Measurements from ENCODE around the gene SPOCK2. TPM values are rescaled to one million over a fixed set of nuclear protein-coding genes. Genes with fewer than 3 reads are reported as not detected.
"Not testable (repeated sequence)": the region's sequence is repeated elsewhere in the genome, so short reads cannot be mapped to it uniquely, and the experiment has no call there.

Gene SPOCK2
- total RNA-seq, 1 donor from 2014 or later = 3.4 TPM

DNA sequence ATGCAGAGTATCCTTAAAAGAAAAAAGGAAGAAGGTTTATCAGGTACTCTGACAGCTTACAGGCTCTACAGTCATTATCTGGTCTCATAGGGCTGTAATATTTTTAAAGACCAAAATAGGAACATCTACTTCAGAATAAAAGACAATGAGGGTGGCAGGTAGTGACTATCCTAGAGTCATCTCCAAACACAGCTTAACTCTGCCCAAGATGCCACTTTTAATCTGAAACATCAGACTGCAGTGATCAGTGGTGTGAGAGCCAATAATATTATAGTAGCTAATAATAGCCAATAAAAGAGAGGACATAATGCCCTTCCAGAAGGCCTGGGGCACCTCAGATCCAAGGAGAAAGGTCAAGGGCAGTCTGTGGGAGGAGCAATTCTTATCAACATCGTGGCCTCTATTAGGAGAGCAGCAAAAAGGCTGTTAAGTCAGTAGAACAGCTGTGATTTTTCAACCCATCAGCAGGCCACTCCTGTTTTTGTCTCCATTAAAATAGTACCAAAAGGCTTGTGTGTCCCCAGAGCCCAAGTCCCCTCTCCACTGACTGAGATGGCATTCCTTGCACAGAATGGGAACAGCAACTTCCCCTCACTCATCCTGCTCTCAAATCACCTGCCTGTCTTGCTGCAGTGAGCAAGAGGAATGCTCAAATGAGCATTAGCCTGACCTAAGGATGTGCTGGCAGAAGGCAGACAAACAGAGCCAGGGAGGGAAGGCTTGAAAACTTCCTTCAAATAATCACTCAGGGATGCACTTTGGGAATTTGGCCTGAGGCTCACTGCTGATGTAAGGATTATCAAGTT, 20.7 kb upstream of the SPOCK2 start:
- Mint-ChIP-seq H3K27me3 (ENCODE audit: unreplicated experiment) (no peaks in the 10 kb centered on the region), H3K9me3 (ENCODE audit: unreplicated experiment) (no peaks in the 10 kb centered on the region), H3K4me3 (ENCODE audit: unreplicated experiment) (no peak overlapping the region), H3K36me3 (ENCODE audit: low read depth, unreplicated experiment) (no peaks in the 10 kb centered on the region), H3K27ac (ENCODE audit: unreplicated experiment) (no peak overlapping the region), H3K4me1 (ENCODE audit: unreplicated experiment) (no peaks in the 10 kb centered on the region)
- no peak for DNase-seq (ENCODE audit: low spot score)
- TF ChIP-seq, protein P1, sequence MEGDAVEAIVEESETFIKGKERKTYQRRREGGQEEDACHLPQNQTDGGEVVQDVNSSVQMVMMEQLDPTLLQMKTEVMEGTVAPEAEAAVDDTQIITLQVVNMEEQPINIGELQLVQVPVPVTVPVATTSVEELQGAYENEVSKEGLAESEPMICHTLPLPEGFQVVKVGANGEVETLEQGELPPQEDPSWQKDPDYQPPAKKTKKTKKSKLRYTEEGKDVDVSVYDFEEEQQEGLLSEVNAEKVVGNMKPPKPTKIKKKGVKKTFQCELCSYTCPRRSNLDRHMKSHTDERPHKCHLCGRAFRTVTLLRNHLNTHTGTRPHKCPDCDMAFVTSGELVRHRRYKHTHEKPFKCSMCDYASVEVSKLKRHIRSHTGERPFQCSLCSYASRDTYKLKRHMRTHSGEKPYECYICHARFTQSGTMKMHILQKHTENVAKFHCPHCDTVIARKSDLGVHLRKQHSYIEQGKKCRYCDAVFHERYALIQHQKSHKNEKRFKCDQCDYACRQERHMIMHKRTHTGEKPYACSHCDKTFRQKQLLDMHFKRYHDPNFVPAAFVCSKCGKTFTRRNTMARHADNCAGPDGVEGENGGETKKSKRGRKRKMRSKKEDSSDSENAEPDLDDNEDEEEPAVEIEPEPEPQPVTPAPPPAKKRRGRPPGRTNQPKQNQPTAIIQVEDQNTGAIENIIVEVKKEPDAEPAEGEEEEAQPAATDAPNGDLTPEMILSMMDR (IDR thresholded peaks at IDR 0.05; ENCODE audit: unreplicated experiment) = no peak

DNA sequence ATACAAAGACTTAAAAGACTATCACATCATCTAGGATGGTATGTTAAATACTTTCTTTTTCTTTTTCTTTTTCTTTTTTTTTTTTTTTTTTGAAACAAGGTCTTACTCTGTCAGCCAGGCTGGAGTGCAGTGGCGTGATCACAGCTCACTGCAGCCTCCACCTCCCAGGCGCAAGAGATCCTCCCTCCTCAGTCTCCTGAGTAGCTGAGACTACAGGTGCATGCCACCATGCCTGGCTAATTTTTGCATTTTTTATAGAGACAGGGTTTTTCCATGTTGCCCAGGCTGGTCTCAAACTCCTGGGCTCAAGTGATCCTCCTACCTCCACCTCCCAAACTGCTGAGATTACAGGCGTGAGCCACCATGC, 19.6 kb upstream of the SPOCK2 start:
- not testable (repeated sequence) for H3K4me1 Mint-ChIP-seq (ENCODE audit: unreplicated experiment); H3K36me3 Mint-ChIP-seq (ENCODE audit: low read depth, unreplicated experiment); DNase-seq (ENCODE audit: low spot score); H3K27ac Mint-ChIP-seq (ENCODE audit: unreplicated experiment); H3K9me3 Mint-ChIP-seq (ENCODE audit: unreplicated experiment); H3K27me3 Mint-ChIP-seq (ENCODE audit: unreplicated experiment); H3K4me3 Mint-ChIP-seq (ENCODE audit: unreplicated experiment)

DNA sequence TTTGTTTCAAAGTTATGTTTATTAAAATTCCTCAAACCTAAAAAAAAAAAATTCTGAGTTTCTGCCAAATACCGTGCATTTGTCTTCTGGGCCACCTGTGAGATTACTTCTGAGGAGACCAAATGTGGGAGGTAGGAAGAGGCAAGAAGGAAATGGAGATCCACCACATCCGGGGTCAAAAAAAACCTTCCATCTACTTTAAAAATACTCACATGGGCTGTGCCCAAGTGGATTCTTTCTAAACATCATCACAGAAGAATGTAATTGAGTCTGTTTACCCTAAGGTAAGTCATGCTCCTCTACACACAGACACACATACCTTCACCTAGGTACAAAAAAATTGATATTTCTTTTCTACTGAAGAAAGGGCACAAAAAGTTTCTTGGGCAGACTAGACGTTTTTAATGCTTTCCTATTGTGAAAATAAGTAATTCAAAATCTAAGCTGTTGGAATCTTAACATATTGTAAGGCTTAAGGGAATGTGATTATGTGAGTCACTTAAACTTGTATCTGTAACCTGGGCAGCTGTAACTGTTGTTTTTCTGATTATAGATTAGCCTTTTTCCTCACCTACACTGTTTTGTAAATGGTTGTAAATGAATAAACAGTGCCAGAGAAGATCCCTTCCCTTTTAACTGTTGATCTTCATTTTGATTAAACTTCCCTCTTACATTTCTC, 19.1 kb upstream of the SPOCK2 start:
- Mint-ChIP-seq H3K4me1 (ENCODE audit: unreplicated experiment) (no peaks in the 10 kb centered on the region), H3K27ac (ENCODE audit: unreplicated experiment) (no peak overlapping the region), H3K4me3 (ENCODE audit: unreplicated experiment) (no peak overlapping the region), H3K27me3 (ENCODE audit: unreplicated experiment) (peaks cover 2% of the 10 kb centered on the region), H3K36me3 (ENCODE audit: low read depth, unreplicated experiment) (peaks cover 6% of the 10 kb centered on the region), H3K9me3 (ENCODE audit: unreplicated experiment) (no peaks in the 10 kb centered on the region)
- DNase-seq (ENCODE audit: low spot score) = no peak
- TF ChIP-seq, protein P1 (IDR thresholded peaks at IDR 0.05; ENCODE audit: unreplicated experiment) = no peak

DNA sequence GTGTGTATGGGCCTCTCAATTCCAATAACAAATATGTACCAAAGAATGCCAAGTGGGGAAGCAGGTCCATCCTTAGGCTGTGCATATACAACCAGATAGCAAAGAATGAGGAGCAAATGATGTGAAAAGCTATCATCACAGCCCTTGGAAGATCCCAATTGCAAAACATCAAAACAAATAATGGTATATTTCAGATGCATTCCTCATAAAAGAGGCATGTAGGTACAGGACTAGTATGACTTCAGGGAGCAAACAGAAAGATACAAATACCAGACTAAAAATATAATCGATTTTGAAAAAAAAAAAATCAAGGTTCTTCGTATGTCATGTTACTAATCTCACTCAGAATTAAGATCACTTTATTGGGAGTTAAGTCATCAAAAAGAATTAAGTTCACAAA, 18.5 kb upstream of the SPOCK2 start:
- Mint-ChIP-seq H3K9me3 (ENCODE audit: unreplicated experiment) (no peaks in the 10 kb centered on the region), H3K27ac (ENCODE audit: unreplicated experiment) (no peak overlapping the region), H3K4me1 (ENCODE audit: unreplicated experiment) (no peaks in the 10 kb centered on the region), H3K27me3 (ENCODE audit: unreplicated experiment) (peaks cover 2% of the 10 kb centered on the region), H3K4me3 (ENCODE audit: unreplicated experiment) (no peak overlapping the region), H3K36me3 (ENCODE audit: low read depth, unreplicated experiment) (peaks cover 6% of the 10 kb centered on the region)
- TF ChIP-seq, protein P1 (IDR thresholded peaks at IDR 0.05; ENCODE audit: unreplicated experiment) = no peak
- DNase-seq (ENCODE audit: low spot score) = no peak

DNA sequence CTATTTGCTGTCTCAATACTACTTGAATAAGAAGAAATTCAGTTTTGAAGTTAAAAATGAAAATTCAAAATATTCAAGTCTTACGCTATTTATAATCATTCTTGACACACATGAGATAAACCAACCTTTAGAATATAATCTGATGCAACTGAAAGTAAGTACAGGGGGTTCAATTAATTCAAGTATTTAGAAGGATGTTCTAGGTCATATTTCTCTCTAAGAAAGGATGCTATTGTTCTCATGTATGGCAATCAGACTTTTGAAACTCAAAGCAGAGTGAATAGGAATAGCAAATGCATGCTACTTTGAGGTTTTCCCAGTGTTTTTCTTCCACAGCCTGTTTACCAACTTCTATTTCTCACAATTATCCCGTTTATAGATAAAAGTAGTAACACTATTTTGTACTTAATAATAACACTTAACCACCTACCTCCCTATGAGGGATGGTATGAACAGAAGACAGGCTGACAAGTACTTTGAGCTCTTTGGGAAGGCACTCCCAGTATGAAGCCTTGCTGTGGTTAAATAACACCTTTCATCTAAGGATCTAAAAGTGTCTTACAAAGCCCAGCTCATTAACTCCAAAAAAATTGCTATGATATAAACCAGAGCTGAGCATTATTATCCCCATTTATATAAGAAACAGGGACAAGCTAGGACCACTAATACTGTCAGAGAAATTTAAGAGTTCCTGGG, 18.0 kb upstream of the SPOCK2 start:
- Mint-ChIP-seq H3K27ac (ENCODE audit: unreplicated experiment) (no peak overlapping the region), H3K27me3 (ENCODE audit: unreplicated experiment) (peaks cover 2% of the 10 kb centered on the region), H3K4me3 (ENCODE audit: unreplicated experiment) (no peak overlapping the region), H3K9me3 (ENCODE audit: unreplicated experiment) (no peaks in the 10 kb centered on the region), H3K4me1 (ENCODE audit: unreplicated experiment) (no peaks in the 10 kb centered on the region), H3K36me3 (ENCODE audit: low read depth, unreplicated experiment) (peaks cover 11% of the 10 kb centered on the region)
- TF ChIP-seq, protein P1 (IDR thresholded peaks at IDR 0.05; ENCODE audit: unreplicated experiment) = no peak
- DNase-seq (ENCODE audit: low spot score) = no peak

All from endothelial cell (in vitro differentiated cells).